DOHH2 (cell line): ENCODE measurements around the gene SMIM3.

Source experiments
- CTCF ChIP-seq: fragments of 200-600 bp; sonication (generic); IDR thresholded peaks from one replicate; pipeline ENCODE4 v1.5.1; 2014; ENCODE audit warnings: antibody characterized with exemption, mild to moderate bottlenecking, low read depth, low read length; ENCODE audit not compliant: poor library complexity, severe bottlenecking
- EZH2phosphoT487 ChIP-seq: fragments of 200-600 bp; sonication (generic); IDR thresholded peaks from 2 replicates; pipeline ENCODE4 v1.6.1; 2017; ENCODE audit warnings: borderline replicate concordance, mild to moderate bottlenecking, antibody characterized with exemption, low read length, moderate library complexity, mixed read lengths

GRCh38 chr5:150816946-150817345 is 38.4 kb downstream of the SMIM3 start:
- no peak for TF ChIP-seq CTCF
- TF ChIP-seq EZH2phosphoT487: no peak
